ENCODE results near the gene PLXNA2. TPM values are rescaled to one million over a fixed set of nuclear protein-coding genes. Genes with fewer than 3 reads are reported as not detected.

The PLXNA2 gene
- total RNA-seq, 1 donor from 2014 or later: 0.08 TPM

DNA sequence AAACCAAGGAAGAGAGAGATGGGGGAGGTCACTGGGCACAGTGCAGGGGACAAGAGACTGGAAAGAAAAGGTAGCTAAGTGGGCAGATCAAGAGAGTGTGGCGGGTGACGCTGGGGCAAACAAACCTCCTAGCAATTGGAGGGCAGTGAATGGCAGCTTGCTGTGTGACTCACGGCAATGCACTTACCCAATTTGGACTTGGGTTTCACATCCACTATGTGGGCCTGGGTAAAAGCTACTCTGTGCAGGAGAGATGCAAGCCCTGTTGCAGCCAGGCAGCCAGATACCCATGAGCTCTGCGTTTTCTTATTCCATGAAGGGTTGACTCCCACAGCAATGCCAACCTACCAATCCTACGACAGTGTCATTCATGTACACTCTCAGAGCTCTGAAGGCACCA is 9.5 kb downstream of the PLXNA2 start:
- H3K27ac Mint-ChIP-seq: no peak overlapping the region
- no peaks in the 10 kb centered on the region for H3K9me3 Mint-ChIP-seq
- peaks cover 8% of the 10 kb centered on the region for H3K4me1 Mint-ChIP-seq (ENCODE audit: low read depth)
- no peak for DNase-seq (ENCODE audit: low spot score)
- no peaks in the 10 kb centered on the region for H3K36me3 Mint-ChIP-seq (ENCODE audit: low read depth)
- H3K27me3 Mint-ChIP-seq (ENCODE audit: insufficient read depth): peaks cover 42% of the 10 kb centered on the region
- intact Hi-C loops (cut with micrococcal nuclease): no loop called here
- H3K4me3 Mint-ChIP-seq: no peak overlapping the region

DNA sequence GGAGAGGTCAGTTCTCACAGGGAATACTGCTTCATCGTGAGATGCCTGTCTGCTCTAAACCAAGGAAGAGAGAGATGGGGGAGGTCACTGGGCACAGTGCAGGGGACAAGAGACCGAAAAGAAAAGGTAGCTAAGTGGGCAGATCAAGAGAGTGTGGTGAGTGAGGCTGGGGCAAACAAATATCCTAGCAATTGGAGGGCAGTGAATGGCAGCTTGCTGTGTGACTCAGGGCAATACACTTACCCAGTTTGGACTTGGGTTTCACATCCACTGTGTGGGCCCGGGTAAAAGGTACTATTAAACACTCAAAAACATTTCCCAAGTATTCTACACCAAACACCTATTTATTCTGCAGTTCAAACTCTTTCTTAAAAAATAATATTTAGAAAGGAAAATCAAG is 10.2 kb downstream of the PLXNA2 start:
- Mint-ChIP-seq H3K27ac (no peak overlapping the region), H3K4me1 (ENCODE audit: low read depth) (peaks cover 8% of the 10 kb centered on the region), H3K36me3 (ENCODE audit: low read depth) (no peaks in the 10 kb centered on the region), H3K4me3 (no peak overlapping the region), H3K9me3 (no peaks in the 10 kb centered on the region), H3K27me3 (ENCODE audit: insufficient read depth) (peaks cover 45% of the 10 kb centered on the region)
- no peak for DNase-seq (ENCODE audit: low spot score)
- intact Hi-C loops (cut with micrococcal nuclease): no loop called here

- intact Hi-C loops (cut with micrococcal nuclease): no loop called here
- DNase-seq (ENCODE audit: low spot score): no peak
- no peaks in the 10 kb centered on the region for H3K9me3 Mint-ChIP-seq
- no peaks in the 10 kb centered on the region for H3K36me3 Mint-ChIP-seq (ENCODE audit: low read depth)
- peaks cover 8% of the 10 kb centered on the region for H3K4me1 Mint-ChIP-seq (ENCODE audit: low read depth)
- H3K27ac Mint-ChIP-seq: no peak overlapping the region
- H3K4me3 Mint-ChIP-seq: no peak overlapping the region
- peaks cover 48% of the 10 kb centered on the region for H3K27me3 Mint-ChIP-seq (ENCODE audit: insufficient read depth)
Observed at GRCh38 chr1:208233546-208233945, 10.6 kb downstream of the PLXNA2 start.

GRCh38 chr1:208232662-208233038 is 11.5 kb downstream of the PLXNA2 start:
- Mint-ChIP-seq H3K27ac (no peak overlapping the region), H3K4me3 (no peak overlapping the region), H3K9me3 (no peaks in the 10 kb centered on the region), H3K4me1 (ENCODE audit: low read depth) (peaks cover 8% of the 10 kb centered on the region), H3K36me3 (ENCODE audit: low read depth) (no peaks in the 10 kb centered on the region), H3K27me3 (ENCODE audit: insufficient read depth) (peaks cover 41% of the 10 kb centered on the region)
- intact Hi-C loops (cut with micrococcal nuclease): no loop called here
- no peak for DNase-seq (ENCODE audit: low spot score)

GRCh38 chr1:208231881-208232661 is 12.1 kb downstream of the PLXNA2 start:
- no peak for DNase-seq (ENCODE audit: low spot score)
- Mint-ChIP-seq H3K9me3 (no peaks in the 10 kb centered on the region), H3K4me1 (ENCODE audit: low read depth) (peaks cover 8% of the 10 kb centered on the region), H3K4me3 (no peak overlapping the region), H3K36me3 (ENCODE audit: low read depth) (no peaks in the 10 kb centered on the region), H3K27ac (no peak overlapping the region), H3K27me3 (ENCODE audit: insufficient read depth) (peaks cover 37% of the 10 kb centered on the region)
- intact Hi-C loops (cut with micrococcal nuclease): no loop called here

- Mint-ChIP-seq H3K27ac (no peak overlapping the region), H3K4me1 (ENCODE audit: low read depth) (no peaks in the 10 kb centered on the region), H3K27me3 (ENCODE audit: insufficient read depth) (peaks cover 33% of the 10 kb centered on the region), H3K9me3 (no peaks in the 10 kb centered on the region), H3K36me3 (ENCODE audit: low read depth) (no peaks in the 10 kb centered on the region), H3K4me3 (no peak overlapping the region)
- DNase-seq (ENCODE audit: low spot score): no peak
- intact Hi-C loops (cut with micrococcal nuclease): no loop called here
Observed at GRCh38 chr1:208230668-208231529, 13.3 kb downstream of the PLXNA2 start.

DNA sequence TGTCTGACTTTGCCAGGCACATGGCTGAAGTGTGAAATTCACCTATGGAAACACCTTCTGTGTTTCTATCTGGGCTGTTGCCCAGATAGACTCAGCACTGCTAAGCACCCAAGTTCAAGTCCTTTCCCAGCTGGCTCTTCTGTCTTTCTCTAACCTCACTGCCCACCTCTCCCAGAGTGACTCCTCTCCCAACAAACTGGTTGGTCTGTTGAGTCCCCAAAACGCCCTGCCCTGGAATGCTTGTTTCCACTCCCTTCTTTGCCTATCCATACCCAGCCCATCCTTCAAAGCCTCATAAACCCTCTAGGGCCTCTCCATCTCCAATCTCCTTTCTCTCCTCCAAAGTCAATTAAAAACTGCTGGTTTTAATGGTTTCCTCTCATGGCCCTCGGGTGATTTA is 15.6 kb downstream of the PLXNA2 start:
- intact Hi-C loops (cut with micrococcal nuclease): no loop called here
- no peak overlapping the region for H3K4me3 Mint-ChIP-seq
- H3K4me1 Mint-ChIP-seq (ENCODE audit: low read depth): no peaks in the 10 kb centered on the region
- no peaks in the 10 kb centered on the region for H3K9me3 Mint-ChIP-seq
- peaks cover 28% of the 10 kb centered on the region for H3K27me3 Mint-ChIP-seq (ENCODE audit: insufficient read depth)
- no peak for DNase-seq (ENCODE audit: low spot score)
- peak overlapping the region; percentile 0 for H3K27ac Mint-ChIP-seq
- no peaks in the 10 kb centered on the region for H3K36me3 Mint-ChIP-seq (ENCODE audit: low read depth)

DNA sequence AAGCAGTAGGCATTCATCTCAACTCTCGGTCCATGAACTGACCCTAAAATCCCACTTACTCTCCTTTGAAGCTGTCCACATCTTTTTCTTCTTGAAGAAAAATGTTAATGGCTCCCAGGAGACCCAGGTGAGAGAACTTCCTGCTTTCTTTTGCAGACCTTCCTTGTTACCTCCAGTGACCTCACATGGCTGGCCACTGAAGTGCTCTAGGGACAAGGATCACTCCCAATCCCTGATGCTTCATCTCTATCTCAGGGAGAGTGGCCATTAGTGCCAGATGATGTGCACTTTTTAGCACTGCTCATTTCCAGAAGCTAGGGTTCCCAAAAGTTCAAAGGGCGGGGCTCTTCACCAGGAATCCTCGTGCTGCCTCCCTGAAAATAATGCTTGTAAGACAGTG is 16.2 kb downstream of the PLXNA2 start:
- H3K27me3 Mint-ChIP-seq (ENCODE audit: insufficient read depth): peaks cover 25% of the 10 kb centered on the region
- no peaks in the 10 kb centered on the region for H3K9me3 Mint-ChIP-seq
- H3K4me3 Mint-ChIP-seq: no peak overlapping the region
- intact Hi-C loops (cut with micrococcal nuclease): no loop called here
- H3K4me1 Mint-ChIP-seq (ENCODE audit: low read depth): no peaks in the 10 kb centered on the region
- no peak for DNase-seq (ENCODE audit: low spot score)
- no peak overlapping the region for H3K27ac Mint-ChIP-seq
- no peaks in the 10 kb centered on the region for H3K36me3 Mint-ChIP-seq (ENCODE audit: low read depth)

GRCh38 chr1:208227366-208227765 is 16.8 kb downstream of the PLXNA2 start:
- H3K27ac Mint-ChIP-seq: no peak overlapping the region
- intact Hi-C loops (cut with micrococcal nuclease): no loop called here
- DNase-seq (ENCODE audit: low spot score): no peak
- no peak overlapping the region for H3K4me3 Mint-ChIP-seq
- H3K4me1 Mint-ChIP-seq (ENCODE audit: low read depth): no peaks in the 10 kb centered on the region
- H3K36me3 Mint-ChIP-seq (ENCODE audit: low read depth): no peaks in the 10 kb centered on the region
- H3K27me3 Mint-ChIP-seq (ENCODE audit: insufficient read depth): peaks cover 26% of the 10 kb centered on the region
- no peaks in the 10 kb centered on the region for H3K9me3 Mint-ChIP-seq

DNA sequence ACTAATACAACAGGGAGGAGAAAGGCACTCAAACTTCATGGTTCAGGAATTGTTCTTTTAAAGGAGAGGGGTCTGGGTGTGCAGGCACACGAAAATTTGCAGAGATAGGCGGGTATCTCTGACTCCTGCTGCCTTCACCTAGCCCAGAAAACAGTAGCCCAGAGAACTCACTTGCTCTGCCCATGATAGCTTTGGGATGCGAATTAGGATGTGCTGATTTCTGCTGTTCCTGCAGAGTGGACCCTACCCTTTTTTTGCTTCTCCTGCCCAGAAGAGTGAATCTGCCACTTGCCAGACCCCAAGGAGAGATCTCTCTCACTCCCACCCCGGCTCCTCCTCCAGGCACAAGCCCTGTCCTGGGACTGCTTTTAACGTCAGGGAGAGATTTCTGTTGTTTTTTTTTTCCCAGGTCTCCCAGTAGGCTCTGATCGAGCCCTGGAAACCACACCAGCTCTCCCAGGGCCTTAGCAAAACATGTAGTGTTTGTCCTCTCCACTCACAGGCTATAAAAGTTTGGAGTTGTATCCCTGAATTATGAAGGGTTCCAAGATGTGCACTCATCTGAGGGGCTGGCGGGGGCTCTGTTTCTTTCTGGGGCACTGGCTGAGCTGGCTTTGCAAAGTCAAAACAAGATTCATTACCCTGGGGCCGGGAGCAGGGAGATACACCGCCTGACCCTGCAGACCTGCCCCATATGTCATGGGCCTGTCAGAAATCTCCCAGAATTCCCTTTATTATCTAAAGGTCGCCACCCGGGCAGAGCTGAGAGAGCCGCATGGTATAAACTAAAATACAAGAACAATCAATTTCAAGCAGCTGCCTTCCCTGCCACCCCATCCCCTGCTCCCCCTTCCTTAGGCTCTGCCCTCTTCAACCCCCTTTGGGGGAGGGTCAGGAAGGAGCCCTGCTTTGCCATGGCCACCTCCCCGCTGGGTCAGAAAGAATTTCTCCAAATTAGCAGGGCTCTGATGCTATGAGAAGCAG is 17.9 kb downstream of the PLXNA2 start:
- no peaks in the 10 kb centered on the region for H3K4me1 Mint-ChIP-seq (ENCODE audit: low read depth)
- no peak overlapping the region for H3K4me3 Mint-ChIP-seq
- intact Hi-C loops (cut with micrococcal nuclease): no loop called here
- no peaks in the 10 kb centered on the region for H3K36me3 Mint-ChIP-seq (ENCODE audit: low read depth)
- H3K27ac Mint-ChIP-seq: no peak overlapping the region
- peaks cover 21% of the 10 kb centered on the region for H3K27me3 Mint-ChIP-seq (ENCODE audit: insufficient read depth)
- no peaks in the 10 kb centered on the region for H3K9me3 Mint-ChIP-seq
- DNase-seq (ENCODE audit: low spot score): no peak

- Mint-ChIP-seq H3K36me3 (ENCODE audit: low read depth) (no peaks in the 10 kb centered on the region), H3K27ac (no peak overlapping the region), H3K9me3 (no peaks in the 10 kb centered on the region), H3K4me3 (no peak overlapping the region), H3K4me1 (ENCODE audit: low read depth) (no peaks in the 10 kb centered on the region), H3K27me3 (ENCODE audit: insufficient read depth) (peaks cover 25% of the 10 kb centered on the region)
- intact Hi-C loops (cut with micrococcal nuclease): no loop called here
- no peak for DNase-seq (ENCODE audit: low spot score)
Observed at GRCh38 chr1:208224192-208224713, 19.9 kb downstream of the PLXNA2 start.

GRCh38 chr1:208223136-208223535 is 21.0 kb downstream of the PLXNA2 start:
- Mint-ChIP-seq H3K27me3 (ENCODE audit: insufficient read depth) (peaks cover 20% of the 10 kb centered on the region), H3K4me1 (ENCODE audit: low read depth) (no peaks in the 10 kb centered on the region), H3K27ac (no peak overlapping the region), H3K9me3 (no peaks in the 10 kb centered on the region), H3K4me3 (no peak overlapping the region), H3K36me3 (ENCODE audit: low read depth) (no peaks in the 10 kb centered on the region)
- no peak for DNase-seq (ENCODE audit: low spot score)
- intact Hi-C loops (cut with micrococcal nuclease): no loop called here

Measured in activated T-helper 1 cell treated with anti-CD3 and anti-CD28 coated beads, Interleukin-12 subunit alpha, Interleukin-12 subunit beta, Interleukin-2, Interleukin-4 antibody, amounts not matched to agents 30 ng/mL and 10 ng/mL and 1 ng/mL, durations not matched to agents 14 hours and 24 hours and 36 hours (primary cell).